Panc1 (cell line): ENCODE results near the gene SPATA13. TPM values are rescaled to one million over a fixed set of nuclear protein-coding genes. Genes with fewer than 3 reads are reported as not detected.

Experiments
- ATAC-seq: fragments of 200-7000 bp; cut with Tn5 transposase; 2 replicates; pipeline ENCODE4 v1.9.1; 2020; ENCODE audit warnings: mild to moderate bottlenecking, moderate library complexity
- BruUV-seq: library from RNA; stranded (reverse); fragments of 400-500 nt; replicated peaks from 2 replicates; lab custom pipeline; 2021; lab: Mats Ljungman, UMichigan
- CTCF ChIA-PET: fragments of 300-600 bp; sonication (Branson Sonifier 250); formaldehyde crosslinking; loops from one replicate; lab custom pipeline; 2022; ENCODE audit warnings: antibody characterized with exemption; lab: Charles Lee
- POLR2A ChIA-PET: fragments of 300-600 bp; sonication (Branson Sonifier 250); formaldehyde crosslinking; loops from one replicate; lab custom pipeline; 2022; ENCODE audit warnings: antibody characterized with exemption; lab: Charles Lee
- DNase-seq: peaks from one replicate; pipeline ENCODE4 v3.0.0-alpha.2; 2010; ENCODE audit warnings: low read depth, low spot score
- H3K27ac ChIP-seq: 2 replicates; pipeline ENCODE4 v1.5.1; 2011; ENCODE audit warnings: mild to moderate bottlenecking, low read length, inconsistent platforms
- H3K27me3 ChIP-seq: fragments of 200-500 bp; sonication (Bioruptor generic); 2 replicates; pipeline ENCODE4 v1.6.0; 2014; ENCODE audit warnings: low read length, inconsistent platforms; ENCODE audit not compliant: control insufficient read depth, insufficient read depth
- H3K36me3 ChIP-seq: fragments of 200-500 bp; sonication (Bioruptor generic); 2 replicates; pipeline ENCODE4 v1.5.1; 2014; ENCODE audit warnings: inconsistent platforms, mild to moderate bottlenecking, low read length, moderate library complexity; ENCODE audit not compliant: control insufficient read depth, insufficient read depth
- H3K4me1 ChIP-seq: 2 replicates; pipeline ENCODE4 v1.5.1; 2011; ENCODE audit warnings: inconsistent platforms, mild to moderate bottlenecking, low read length, moderate library complexity; ENCODE audit not compliant: control insufficient read depth, insufficient read depth
- H3K4me3 ChIP-seq, 2 experiments: 2 replicates each; pipeline ENCODE4 v1.5.1; 2011 to 2012; ENCODE audit warnings: low read depth in 2 of 2, low read length in 2 of 2, mild to moderate bottlenecking in 2 of 2, inconsistent platforms in 1 of 2, moderate library complexity in 1 of 2
- H3K9me3 ChIP-seq: fragments of 200-500 bp; sonication (Bioruptor generic); 2 replicates; pipeline ENCODE4 v1.5.1; 2014; ENCODE audit warnings: low read depth, mild to moderate bottlenecking, inconsistent platforms, low read length, moderate library complexity; ENCODE audit not compliant: control insufficient read depth, insufficient read depth
- POLR2AphosphoS5 ChIP-seq: IDR thresholded peaks from 2 replicates; pipeline ENCODE4 v1.6.1; 2012; ENCODE audit warnings: mild to moderate bottlenecking, low read depth, low read length, moderate library complexity
- SIN3A ChIP-seq: IDR thresholded peaks from 2 replicates; pipeline ENCODE4 v1.6.1; 2012; ENCODE audit warnings: low read depth, mild to moderate bottlenecking, low read length, moderate library complexity, borderline replicate concordance; ENCODE audit not compliant: insufficient read depth
- TCF7L2 ChIP-seq: IDR thresholded peaks from 2 replicates; pipeline ENCODE4 v1.6.1; 2011; ENCODE audit warnings: mild to moderate bottlenecking, low read depth, low read length, inconsistent platforms
- in situ Hi-C: cut with HindIII; loops from 2 replicates; pipeline ENCODE4 v1.10.0; 2016; ENCODE audit warnings: low sequenced_read_pairs, low pct_unique_long_range_greater_than_20kb
- intact Hi-C: fragments of 100-400 bp; cut with micrococcal nuclease; formaldehyde crosslinking; loops from one replicate; pipeline ENCODE4 v1.10.0; 2022; ENCODE audit not compliant: unreplicated experiment
- total RNA-seq: library from RNA; stranded (reverse); gene quantifications from one replicate; pipeline ENCODE4 v1.2.1, GENCODE V29; 2021; ENCODE audit not compliant: unreplicated experiment
- TF ChIP-seq, protein P1 (sequence below), 2 experiments: IDR thresholded peaks; 2 replicates each; pipeline ENCODE4 v1.6.1; 2011 to 2012; ENCODE audit warnings: low read depth in 2 of 2, control low read depth in 1 of 2, low read length in 1 of 2, mild to moderate bottlenecking in 1 of 2, moderate library complexity in 1 of 2; ENCODE audit not compliant: insufficient read depth in 1 of 2
- TF ChIP-seq, protein P2 (sequence below): fragments of 450-650 bp; IDR thresholded peaks from 2 replicates; pipeline ENCODE4 v1.5.1; 2017; ENCODE audit warnings: mild to moderate bottlenecking

The SPATA13 gene
- total RNA-seq, 1 experiment from 2014 or later: 7.9 TPM

DNA sequence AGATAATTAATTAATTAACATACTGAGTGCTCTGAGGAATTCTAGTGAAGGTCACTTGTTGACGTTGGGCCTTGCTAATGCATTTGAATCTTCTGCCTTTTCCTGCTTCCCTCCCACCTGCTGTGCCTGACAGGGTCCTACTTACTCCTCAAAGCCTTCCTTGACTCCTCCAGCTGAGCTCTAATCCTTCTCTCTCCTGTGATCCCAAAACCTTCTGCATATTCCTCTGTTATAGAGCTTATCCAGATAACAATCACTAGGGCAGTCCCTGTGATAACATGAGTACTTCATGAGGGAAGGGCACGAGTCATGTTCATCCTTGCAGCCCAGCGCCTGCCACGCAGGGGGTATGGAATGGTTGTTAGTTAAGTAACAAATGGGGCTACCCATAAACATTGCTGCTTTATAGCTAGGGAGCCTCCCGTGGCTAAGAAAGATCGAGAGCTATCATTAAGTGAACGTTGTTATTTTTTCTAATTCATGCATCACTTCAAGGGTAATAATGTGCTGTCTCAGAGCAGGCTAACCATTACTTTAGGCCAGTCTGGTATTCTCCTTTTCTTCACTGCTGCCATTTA is 19.1 kb upstream of the SPATA13 start:
- H3K36me3 ChIP-seq: no peaks in the 10 kb centered on the region
- in situ Hi-C loops (no loop called here), intact Hi-C loops (no loop called here)
- H3K4me3 ChIP-seq: no peak overlapping the region
- POLR2A ChIA-PET: no interaction called here
- no peaks in the 10 kb centered on the region for H3K9me3 ChIP-seq
- CTCF ChIA-PET: interaction anchor here (0.5 kb wide), 1 partner anchor 119 kb away, joined by 5 read pairs; no protein-coding TSS in a partner anchor
- H3K4me1 ChIP-seq: no peaks in the 10 kb centered on the region
- DNase-seq: no peak
- no peak for ATAC-seq
- TF ChIP-seq TCF7L2: no peak
- TF ChIP-seq, protein P1, sequence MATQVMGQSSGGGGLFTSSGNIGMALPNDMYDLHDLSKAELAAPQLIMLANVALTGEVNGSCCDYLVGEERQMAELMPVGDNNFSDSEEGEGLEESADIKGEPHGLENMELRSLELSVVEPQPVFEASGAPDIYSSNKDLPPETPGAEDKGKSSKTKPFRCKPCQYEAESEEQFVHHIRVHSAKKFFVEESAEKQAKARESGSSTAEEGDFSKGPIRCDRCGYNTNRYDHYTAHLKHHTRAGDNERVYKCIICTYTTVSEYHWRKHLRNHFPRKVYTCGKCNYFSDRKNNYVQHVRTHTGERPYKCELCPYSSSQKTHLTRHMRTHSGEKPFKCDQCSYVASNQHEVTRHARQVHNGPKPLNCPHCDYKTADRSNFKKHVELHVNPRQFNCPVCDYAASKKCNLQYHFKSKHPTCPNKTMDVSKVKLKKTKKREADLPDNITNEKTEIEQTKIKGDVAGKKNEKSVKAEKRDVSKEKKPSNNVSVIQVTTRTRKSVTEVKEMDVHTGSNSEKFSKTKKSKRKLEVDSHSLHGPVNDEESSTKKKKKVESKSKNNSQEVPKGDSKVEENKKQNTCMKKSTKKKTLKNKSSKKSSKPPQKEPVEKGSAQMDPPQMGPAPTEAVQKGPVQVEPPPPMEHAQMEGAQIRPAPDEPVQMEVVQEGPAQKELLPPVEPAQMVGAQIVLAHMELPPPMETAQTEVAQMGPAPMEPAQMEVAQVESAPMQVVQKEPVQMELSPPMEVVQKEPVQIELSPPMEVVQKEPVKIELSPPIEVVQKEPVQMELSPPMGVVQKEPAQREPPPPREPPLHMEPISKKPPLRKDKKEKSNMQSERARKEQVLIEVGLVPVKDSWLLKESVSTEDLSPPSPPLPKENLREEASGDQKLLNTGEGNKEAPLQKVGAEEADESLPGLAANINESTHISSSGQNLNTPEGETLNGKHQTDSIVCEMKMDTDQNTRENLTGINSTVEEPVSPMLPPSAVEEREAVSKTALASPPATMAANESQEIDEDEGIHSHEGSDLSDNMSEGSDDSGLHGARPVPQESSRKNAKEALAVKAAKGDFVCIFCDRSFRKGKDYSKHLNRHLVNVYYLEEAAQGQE (IDR thresholded peaks at IDR 0.05; ENCODE audit: insufficient read depth in 1 of 2, low read depth in 2 of 2, low read length in 1 of 2): no peak
- TF ChIP-seq, protein P2, sequence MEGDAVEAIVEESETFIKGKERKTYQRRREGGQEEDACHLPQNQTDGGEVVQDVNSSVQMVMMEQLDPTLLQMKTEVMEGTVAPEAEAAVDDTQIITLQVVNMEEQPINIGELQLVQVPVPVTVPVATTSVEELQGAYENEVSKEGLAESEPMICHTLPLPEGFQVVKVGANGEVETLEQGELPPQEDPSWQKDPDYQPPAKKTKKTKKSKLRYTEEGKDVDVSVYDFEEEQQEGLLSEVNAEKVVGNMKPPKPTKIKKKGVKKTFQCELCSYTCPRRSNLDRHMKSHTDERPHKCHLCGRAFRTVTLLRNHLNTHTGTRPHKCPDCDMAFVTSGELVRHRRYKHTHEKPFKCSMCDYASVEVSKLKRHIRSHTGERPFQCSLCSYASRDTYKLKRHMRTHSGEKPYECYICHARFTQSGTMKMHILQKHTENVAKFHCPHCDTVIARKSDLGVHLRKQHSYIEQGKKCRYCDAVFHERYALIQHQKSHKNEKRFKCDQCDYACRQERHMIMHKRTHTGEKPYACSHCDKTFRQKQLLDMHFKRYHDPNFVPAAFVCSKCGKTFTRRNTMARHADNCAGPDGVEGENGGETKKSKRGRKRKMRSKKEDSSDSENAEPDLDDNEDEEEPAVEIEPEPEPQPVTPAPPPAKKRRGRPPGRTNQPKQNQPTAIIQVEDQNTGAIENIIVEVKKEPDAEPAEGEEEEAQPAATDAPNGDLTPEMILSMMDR: no peak
- TF ChIP-seq POLR2AphosphoS5: no peak
- TF ChIP-seq SIN3A: no peak
- H3K27me3 ChIP-seq: no peaks in the 10 kb centered on the region
- H3K27ac ChIP-seq: no peak overlapping the region
- no TSS peak for BruUV-seq

DNA sequence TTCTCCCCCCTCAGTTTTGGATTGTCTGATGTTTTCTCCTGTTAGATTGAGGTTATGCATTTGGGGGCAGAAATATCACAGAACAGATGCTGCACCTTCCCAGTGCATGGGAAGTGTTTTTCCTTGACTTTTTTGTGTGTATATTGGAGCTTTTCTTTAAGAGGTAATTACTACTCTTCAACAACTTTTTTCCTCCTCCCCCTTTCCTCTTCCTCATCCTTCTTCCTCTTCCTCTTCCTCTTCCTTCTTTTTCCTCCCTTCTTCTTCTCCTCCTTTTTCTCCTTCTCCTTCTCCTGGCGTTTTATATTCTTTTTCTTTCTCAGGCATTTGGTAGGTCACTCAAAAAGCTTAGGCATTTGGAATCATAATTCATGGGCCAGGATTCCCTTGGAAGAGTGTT is 18.1 kb upstream of the SPATA13 start:
- no peak for TF ChIP-seq SIN3A
- no peak for TF ChIP-seq TCF7L2
- no peak for TF ChIP-seq POLR2AphosphoS5
- TF ChIP-seq, protein P1 (IDR thresholded peaks at IDR 0.05; ENCODE audit: insufficient read depth in 1 of 2, low read depth in 2 of 2, low read length in 1 of 2): no peak
- TF ChIP-seq, protein P2: no peak
- no TSS peak for BruUV-seq
- in situ Hi-C loops: no loop called here
- no peaks in the 10 kb centered on the region for H3K36me3 ChIP-seq
- intact Hi-C loops: no loop called here
- no peaks in the 10 kb centered on the region for H3K27me3 ChIP-seq
- no peaks in the 10 kb centered on the region for H3K4me1 ChIP-seq
- no peak overlapping the region for H3K4me3 ChIP-seq
- POLR2A ChIA-PET: no interaction called here
- CTCF ChIA-PET: interaction anchor here (0.6 kb wide), 1 partner anchor 18 kb away, joined by 7 read pairs; the partner anchor contains the start of gene SPATA13
- no peaks in the 10 kb centered on the region for H3K9me3 ChIP-seq
- DNase-seq (no peak), ATAC-seq (no peak)
- H3K27ac ChIP-seq: no peak overlapping the region
